ENCODE measurements around the gene DIPK1B. TPM values are rescaled to one million over a fixed set of nuclear protein-coding genes. Genes with fewer than 3 reads are reported as not detected.
A peak's percentile ranks its signal among the peaks of the same experiment; 100 is the strongest.

DIPK1B gene
- total and polyA plus RNA-seq, 2 donors (not counting 3 experiments of a cell fraction or from before 2014, with no cell fraction given): 253 to 441 TPM

GRCh38 chr9:136693490-136694162, 18.7 kb upstream of the DIPK1B start:
- TF ChIP-seq, protein P1, sequence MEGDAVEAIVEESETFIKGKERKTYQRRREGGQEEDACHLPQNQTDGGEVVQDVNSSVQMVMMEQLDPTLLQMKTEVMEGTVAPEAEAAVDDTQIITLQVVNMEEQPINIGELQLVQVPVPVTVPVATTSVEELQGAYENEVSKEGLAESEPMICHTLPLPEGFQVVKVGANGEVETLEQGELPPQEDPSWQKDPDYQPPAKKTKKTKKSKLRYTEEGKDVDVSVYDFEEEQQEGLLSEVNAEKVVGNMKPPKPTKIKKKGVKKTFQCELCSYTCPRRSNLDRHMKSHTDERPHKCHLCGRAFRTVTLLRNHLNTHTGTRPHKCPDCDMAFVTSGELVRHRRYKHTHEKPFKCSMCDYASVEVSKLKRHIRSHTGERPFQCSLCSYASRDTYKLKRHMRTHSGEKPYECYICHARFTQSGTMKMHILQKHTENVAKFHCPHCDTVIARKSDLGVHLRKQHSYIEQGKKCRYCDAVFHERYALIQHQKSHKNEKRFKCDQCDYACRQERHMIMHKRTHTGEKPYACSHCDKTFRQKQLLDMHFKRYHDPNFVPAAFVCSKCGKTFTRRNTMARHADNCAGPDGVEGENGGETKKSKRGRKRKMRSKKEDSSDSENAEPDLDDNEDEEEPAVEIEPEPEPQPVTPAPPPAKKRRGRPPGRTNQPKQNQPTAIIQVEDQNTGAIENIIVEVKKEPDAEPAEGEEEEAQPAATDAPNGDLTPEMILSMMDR (IDR thresholded peaks at IDR 0.05; ENCODE audit: extremely low read depth in 1 of 2, insufficient read depth in 1 of 2, low read depth in 1 of 2, low read length in 2 of 2): no peak
- TF ChIP-seq MYC (IDR thresholded peaks at IDR 0.05; ENCODE audit: low read depth, low read length) (no peak), JUN (IDR thresholded peaks at IDR 0.05; ENCODE audit: borderline replicate concordance, insufficient read depth, insufficient read length, low read depth) (no peak), FOS (IDR thresholded peaks at IDR 0.05; ENCODE audit: borderline replicate concordance, insufficient read depth, low read length) (peak; percentile 35), POLR2AphosphoS5 (IDR thresholded peaks at IDR 0.05; ENCODE audit: insufficient read depth, low read depth, low read length) (no peak), POLR2A (IDR thresholded peaks at IDR 0.05; ENCODE audit: low read depth, low read length) (no peak), EZH2 (IDR thresholded peaks at IDR 0.05; ENCODE audit: borderline replicate concordance, low read depth, low read length, severe bottlenecking) (no peak)
- TF ChIP-seq, protein P2, sequence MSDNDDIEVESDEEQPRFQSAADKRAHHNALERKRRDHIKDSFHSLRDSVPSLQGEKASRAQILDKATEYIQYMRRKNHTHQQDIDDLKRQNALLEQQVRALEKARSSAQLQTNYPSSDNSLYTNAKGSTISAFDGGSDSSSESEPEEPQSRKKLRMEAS (IDR thresholded peaks at IDR 0.05; ENCODE audit: insufficient read depth, insufficient read length): no peak
- Histone ChIP-seq H3K4me3 (replicated peaks in 1 of 3; ENCODE audit: insufficient read depth in 1 of 3, low read depth in 1 of 3, low read length in 3 of 3) (no peak overlapping the region), H3K9me3 (replicated peaks; ENCODE audit: control insufficient read depth, insufficient read depth, low read length) (no peaks in the 10 kb centered on the region), H3K36me3 (ENCODE audit: control insufficient read depth in 2 of 2, extremely low read depth in 1 of 2, insufficient read depth in 2 of 2, low read length in 2 of 2) (no peaks in the 10 kb centered on the region), H3K27me3 (ENCODE audit: control insufficient read depth in 2 of 2, insufficient read depth in 2 of 2, low read length in 2 of 2) (no peaks in the 10 kb centered on the region), H3K79me2 (ENCODE audit: control insufficient read depth, insufficient read depth, low read length) (no peaks in the 10 kb centered on the region), H3K27ac (ENCODE audit: insufficient read depth, low read depth, low read length) (no peak overlapping the region), H3K9me1 (replicated peaks; ENCODE audit: control insufficient read depth, extremely low read depth, insufficient read depth, low read length) (no peaks in the 10 kb centered on the region), H4K20me1 (replicated peaks; ENCODE audit: control insufficient read depth, extremely low read depth, insufficient read depth, low read length) (no peaks in the 10 kb centered on the region), H3K4me1 (ENCODE audit: control insufficient read depth, extremely low read depth, insufficient read depth, low read length) (peaks cover 6% of the 10 kb centered on the region), H2AFZ (ENCODE audit: low read depth, low read length) (no peak overlapping the region), H3K9ac (replicated peaks; ENCODE audit: extremely low read depth, insufficient read depth, low read length) (no peak overlapping the region), H3K4me2 (ENCODE audit: insufficient read depth, low read length) (no peak overlapping the region)
- ChIA-PET POLR2A (no interaction called here), CTCF (interaction anchor here (0.5 to 1.4 kb wide), 9 partner anchors 9 to 209 kb away, joined by 3 to 6 read pairs (median 3); no protein-coding TSS in a partner anchor)
- FAIRE-seq: no peak
- intact Hi-C loops (cut with micrococcal nuclease) (loop anchor here (1.0 kb wide), 1 partner anchor 208 kb away; no protein-coding TSS in a partner anchor), dilution Hi-C loops (cut with MboI; ENCODE audit: extremely low pct_ligation_motif_present, low sequenced_read_pairs) (no loop called here)
- DNase-seq (ENCODE audit: low read depth, low spot score): peak; percentile 28
- no TSS peak for BruUV-seq (replicated peaks)
